HFF-Myc (cell line): ENCODE data around the gene VPS51.

ENCODE experiments used
- DNase-seq: peaks from one replicate; pipeline ENCODE4 v3.0.0-alpha.2; 2011; ENCODE audit warnings: low read depth; ENCODE audit errors: extremely low read depth
- H3K4me3 ChIP-seq: replicated peaks from 2 replicates; pipeline ENCODE4 v1.5.1; 2011; ENCODE audit warnings: low read depth, mild to moderate bottlenecking, control low read depth, low read length
- CTCF ChIP-seq: IDR thresholded peaks from 2 replicates; pipeline ENCODE4 v1.5.1; 2012; ENCODE audit warnings: mild to moderate bottlenecking, low read depth, low read length, control low read depth; ENCODE audit errors: missing control alignments

VPS51 gene

GRCh38 chr11:65126624-65127274 lies 30.7 kb downstream of the VPS51 start:
- H3K4me3 ChIP-seq: no peak overlapping the region
- no peak for DNase-seq
- no peak for TF ChIP-seq CTCF

- DNase-seq: no peak
- no peak overlapping the region for H3K4me3 ChIP-seq
- no peak for TF ChIP-seq CTCF
Measured at GRCh38 chr11:65127473-65128181, 31.6 kb downstream of the VPS51 start.

- no peak overlapping the region for H3K4me3 ChIP-seq
- DNase-seq: no peak
- no peak for TF ChIP-seq CTCF
Measured at GRCh38 chr11:65128182-65129145, 32.5 kb downstream of the VPS51 start.

GRCh38 chr11:65129649-65130441 lies 33.8 kb downstream of the VPS51 start:
- no peak overlapping the region for H3K4me3 ChIP-seq
- DNase-seq: no peak
- no peak for TF ChIP-seq CTCF

- H3K4me3 ChIP-seq: no peak overlapping the region
- no peak for TF ChIP-seq CTCF
- DNase-seq: no peak
Measured at GRCh38 chr11:65130631-65131416, 34.8 kb downstream of the VPS51 start.
